Measurements from ENCODE around the gene NUP98.

GRCh38 chr11:3834349-3834663, 37.0 kb upstream of the NUP98 start:
- TF ChIP-seq IRF3 (IDR thresholded peaks at IDR 0.05) (no peak), CTCF (IDR thresholded peaks at IDR 0.05 in 2 of 3, conservative IDR thresholded peaks at IDR 0.05 in 1 of 3; ENCODE audit: control insufficient read depth in 2 of 3, extremely low read depth in 1 of 3, insufficient read depth in 1 of 3, low read depth in 3 of 3, low read length in 3 of 3) (no peak)

All from GM12878 (cell line).